Vagina (tissue), 2 donors: ENCODE data around the gene TECTA. TPM values are rescaled to one million over a fixed set of nuclear protein-coding genes. Genes with fewer than 3 reads are reported as not detected.

Experiments
- DNase-seq, 2 donors: peaks; one replicate each; pipeline ENCODE4 v3.0.0-alpha.2; 2017; ENCODE audit errors: extremely low spot score in 2 of 2
- H3K27ac ChIP-seq: fragments of 200-600 bp; sonication (generic); one replicate; pipeline ENCODE4 v1.5.1; 2019
- H3K27me3 ChIP-seq: fragments of 200-600 bp; sonication (generic); one replicate; pipeline ENCODE4 v1.5.1; 2019
- H3K36me3 ChIP-seq, 2 donors: fragments of 200-600 bp; sonication (generic); one replicate each; pipeline ENCODE4 v1.5.1; 2017 to 2019
- H3K4me1 ChIP-seq: fragments of 200-600 bp; sonication (generic); one replicate; pipeline ENCODE4 v1.5.1; 2019
- H3K4me3 ChIP-seq, 2 donors: fragments of 200-600 bp; sonication (generic); 1 replicate in 1 of 2; 2 replicates in 1 of 2; pipeline ENCODE4 v1.5.1; 2016 to 2019
- H3K9me3 ChIP-seq: fragments of 200-600 bp; sonication (generic); one replicate; pipeline ENCODE4 v1.5.1; 2019
- POLR2A ChIP-seq, 2 donors: fragments of 450-650 bp; IDR thresholded peaks; one replicate each; pipeline ENCODE4 v1.6.1; 2017; ENCODE audit warnings: antibody characterized with exemption in 2 of 2, mild to moderate bottlenecking in 2 of 2, moderate library complexity in 2 of 2
- POLR2AphosphoS5 ChIP-seq, 2 donors: sonication (generic); formaldehyde crosslinking; IDR thresholded peaks; one replicate each; pipeline ENCODE4 v1.9.0; 2017; ENCODE audit warnings: antibody characterized with exemption in 2 of 2, mild to moderate bottlenecking in 2 of 2, low read depth in 1 of 2; ENCODE audit not compliant: insufficient read depth in 1 of 2
- intact Hi-C: fragments of 100-400 bp; cut with DNase I; formaldehyde crosslinking; loops from one replicate; pipeline ENCODE4 v1.15.1; 2023
- total RNA-seq: library from RNA; depleted of rRNA; stranded (reverse); fragments of >200 nt; gene quantifications from one replicate; pipeline ENCODE4 v1.2.3, GENCODE V29; 2016
- TF ChIP-seq, protein P1 (sequence below), 3 experiments: fragments of 450-650 bp in 2 of 3; fragments of 200-600 bp in 1 of 3; sonication (generic) in 1 of 3; IDR thresholded peaks; one replicate each; pipeline ENCODE4 v1.5.1; 2017 to 2019; ENCODE audit warnings: antibody characterized with exemption in 3 of 3, mild to moderate bottlenecking in 2 of 3, moderate library complexity in 2 of 3

The TECTA gene
- 1.2 TPM for total RNA-seq

DNA sequence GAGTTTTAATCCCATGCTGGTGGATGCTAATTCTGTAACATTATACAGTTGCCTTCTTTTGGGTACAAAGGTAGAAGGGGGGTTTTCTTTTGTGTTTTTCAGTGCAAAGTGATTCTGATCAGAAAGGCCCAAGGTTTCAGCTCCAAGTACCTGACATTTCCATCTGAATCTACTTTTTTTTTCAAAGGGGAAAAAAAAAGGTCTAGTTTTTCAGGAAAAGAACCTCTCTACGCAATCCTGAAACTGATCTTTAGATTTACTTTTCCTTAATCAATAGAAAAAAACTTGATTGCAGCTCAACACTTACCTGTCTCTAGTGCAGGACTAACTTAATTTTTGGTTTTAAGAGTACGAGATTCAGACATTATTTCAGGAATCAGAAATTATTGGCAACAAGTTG is at the start of gene TECTA:
TSS of gene TECTA (plus strand) at position 301 of the 400 bp plus-strand sequence. CDS start 1,423 bp downstream, outside the sequence.
- Histone ChIP-seq H3K4me3 (no peak within 1 kb of the TSS), H3K4me1 (peaks cover 12% of the 10 kb centered on the region), H3K27me3 (no peaks in the 10 kb centered on the region), H3K9me3 (no peaks in the 10 kb centered on the region), H3K36me3 (no peaks in the 10 kb centered on the region), H3K27ac (no peak within 1 kb of the TSS)
- DNase-seq = no peak
- TF ChIP-seq POLR2A (IDR thresholded peaks at IDR 0.05) (no peak), POLR2AphosphoS5 (IDR thresholded peaks at IDR 0.05; ENCODE audit: insufficient read depth in 1 of 2, low read depth in 1 of 2) (no peak)
- TF ChIP-seq, protein P1, sequence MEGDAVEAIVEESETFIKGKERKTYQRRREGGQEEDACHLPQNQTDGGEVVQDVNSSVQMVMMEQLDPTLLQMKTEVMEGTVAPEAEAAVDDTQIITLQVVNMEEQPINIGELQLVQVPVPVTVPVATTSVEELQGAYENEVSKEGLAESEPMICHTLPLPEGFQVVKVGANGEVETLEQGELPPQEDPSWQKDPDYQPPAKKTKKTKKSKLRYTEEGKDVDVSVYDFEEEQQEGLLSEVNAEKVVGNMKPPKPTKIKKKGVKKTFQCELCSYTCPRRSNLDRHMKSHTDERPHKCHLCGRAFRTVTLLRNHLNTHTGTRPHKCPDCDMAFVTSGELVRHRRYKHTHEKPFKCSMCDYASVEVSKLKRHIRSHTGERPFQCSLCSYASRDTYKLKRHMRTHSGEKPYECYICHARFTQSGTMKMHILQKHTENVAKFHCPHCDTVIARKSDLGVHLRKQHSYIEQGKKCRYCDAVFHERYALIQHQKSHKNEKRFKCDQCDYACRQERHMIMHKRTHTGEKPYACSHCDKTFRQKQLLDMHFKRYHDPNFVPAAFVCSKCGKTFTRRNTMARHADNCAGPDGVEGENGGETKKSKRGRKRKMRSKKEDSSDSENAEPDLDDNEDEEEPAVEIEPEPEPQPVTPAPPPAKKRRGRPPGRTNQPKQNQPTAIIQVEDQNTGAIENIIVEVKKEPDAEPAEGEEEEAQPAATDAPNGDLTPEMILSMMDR (IDR thresholded peaks at IDR 0.05) = no peak
- intact Hi-C loops = no loop called here

DNA sequence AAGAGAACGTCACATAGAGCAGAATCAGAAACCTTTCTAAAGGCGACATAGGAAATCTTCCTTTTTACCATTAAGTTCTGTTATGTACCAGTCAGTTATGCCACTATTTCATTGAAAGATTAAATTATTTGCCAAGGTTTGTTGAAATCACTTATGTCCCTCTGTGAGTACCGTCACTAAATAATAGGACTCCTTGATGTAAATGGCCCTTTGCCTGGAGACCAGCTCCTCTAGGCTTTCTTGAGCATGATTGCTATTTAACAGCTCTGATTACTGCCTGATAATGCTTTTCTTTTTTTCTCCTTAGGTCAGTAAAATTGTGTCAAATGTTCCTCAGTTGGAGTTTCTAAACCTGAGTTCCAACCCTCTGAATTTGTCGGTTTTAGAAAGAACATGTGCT is 47.8 kb upstream of the TECTA start:
- Histone ChIP-seq H3K27ac (no peak overlapping the region), H3K27me3 (no peaks in the 10 kb centered on the region), H3K9me3 (no peaks in the 10 kb centered on the region), H3K36me3 (peaks cover 0 to 24% of the 10 kb centered on the region in 2 donors), H3K4me1 (no peaks in the 10 kb centered on the region), H3K4me3 (no peak overlapping the region)
- TF ChIP-seq POLR2AphosphoS5 (IDR thresholded peaks at IDR 0.05; ENCODE audit: insufficient read depth in 1 of 2, low read depth in 1 of 2) (no peak), POLR2A (IDR thresholded peaks at IDR 0.05) (no peak)
- TF ChIP-seq, protein P1 (IDR thresholded peaks at IDR 0.05) = no peak
- no peak for DNase-seq
- intact Hi-C loops = no loop called here

DNA sequence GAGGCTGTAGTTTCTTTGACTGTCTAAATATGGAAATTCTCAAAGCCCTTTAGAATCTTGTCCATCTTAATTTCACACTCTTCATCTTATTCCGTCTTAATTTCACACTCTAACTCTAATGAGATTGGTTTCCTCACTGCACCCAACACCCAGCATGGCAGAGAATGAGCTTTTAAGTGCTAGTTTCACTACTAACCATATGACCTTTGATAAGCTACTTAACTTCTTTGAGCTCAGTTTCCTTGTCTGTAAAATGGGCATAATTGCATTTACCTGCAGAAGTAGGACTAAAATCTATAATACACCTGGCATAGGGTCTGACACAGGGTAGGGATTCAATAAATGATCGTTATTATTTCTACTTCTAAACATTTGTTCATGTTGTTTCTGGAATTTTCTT is 46.8 kb upstream of the TECTA start:
- Histone ChIP-seq H3K4me1 (no peaks in the 10 kb centered on the region), H3K9me3 (no peaks in the 10 kb centered on the region), H3K36me3 (peaks cover 0 to 30% of the 10 kb centered on the region in 2 donors), H3K27ac (no peak overlapping the region), H3K27me3 (no peaks in the 10 kb centered on the region), H3K4me3 (no peak overlapping the region)
- intact Hi-C loops = no loop called here
- TF ChIP-seq POLR2A (IDR thresholded peaks at IDR 0.05) = no peak
- TF ChIP-seq POLR2AphosphoS5 (IDR thresholded peaks at IDR 0.05; ENCODE audit: insufficient read depth in 1 of 2, low read depth in 1 of 2) = no peak
- TF ChIP-seq, protein P1 (IDR thresholded peaks at IDR 0.05) = no peak
- DNase-seq = no peak

DNA sequence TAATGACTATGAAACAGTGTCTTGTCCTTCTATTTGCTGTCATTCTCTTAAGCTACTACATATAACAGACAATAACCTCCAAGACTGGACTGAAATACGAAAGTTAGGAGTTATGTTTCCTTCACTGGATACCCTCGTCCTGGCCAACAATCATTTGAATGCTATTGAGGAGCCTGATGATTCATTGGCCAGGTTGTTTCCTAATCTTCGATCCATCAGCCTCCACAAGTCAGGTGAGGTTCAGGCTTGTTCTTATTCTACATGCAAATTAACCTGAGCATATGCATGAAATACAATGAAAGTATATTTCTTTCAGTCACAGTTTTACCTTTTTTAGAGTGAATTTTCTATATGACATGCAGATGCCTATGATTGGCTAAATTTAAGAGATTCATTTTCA is 46.0 kb upstream of the TECTA start:
- TF ChIP-seq POLR2A (IDR thresholded peaks at IDR 0.05) (no peak), POLR2AphosphoS5 (IDR thresholded peaks at IDR 0.05; ENCODE audit: insufficient read depth in 1 of 2, low read depth in 1 of 2) (no peak)
- TF ChIP-seq, protein P1 (IDR thresholded peaks at IDR 0.05) = no peak
- Histone ChIP-seq H3K4me1 (no peaks in the 10 kb centered on the region), H3K4me3 (no peak overlapping the region), H3K36me3 (peaks cover 0 to 25% of the 10 kb centered on the region in 2 donors), H3K27ac (no peak overlapping the region), H3K9me3 (no peaks in the 10 kb centered on the region), H3K27me3 (no peaks in the 10 kb centered on the region)
- DNase-seq = no peak
- intact Hi-C loops = no loop called here

GRCh38 chr11:121057922-121058321 is 43.1 kb upstream of the TECTA start:
- H3K27me3 ChIP-seq = no peaks in the 10 kb centered on the region
- H3K4me1 ChIP-seq = no peaks in the 10 kb centered on the region
- no peak for DNase-seq
- H3K9me3 ChIP-seq = no peaks in the 10 kb centered on the region
- intact Hi-C loops = no loop called here
- H3K27ac ChIP-seq = no peak overlapping the region
- peaks cover 0 to 29% of the 10 kb centered on the region in 2 donors for H3K36me3 ChIP-seq
- TF ChIP-seq, protein P1 (IDR thresholded peaks at IDR 0.05) = no peak
- TF ChIP-seq POLR2A (IDR thresholded peaks at IDR 0.05) (no peak), POLR2AphosphoS5 (IDR thresholded peaks at IDR 0.05; ENCODE audit: insufficient read depth in 1 of 2, low read depth in 1 of 2) (no peak)
- no peak overlapping the region for H3K4me3 ChIP-seq
